Measurements from ENCODE around the gene LRP2. TPM values are rescaled to one million over a fixed set of nuclear protein-coding genes. Genes with fewer than 3 reads are reported as not detected.

The LRP2 gene
- total RNA-seq, 2 donors from 2014 or later, result 0.02 to 2.6 TPM

GRCh38 chr2:169232551-169233154 is 129.7 kb downstream of the LRP2 start:
- H3K36me3 Mint-ChIP-seq, result no peaks in the 10 kb centered on the region
- no peak for DNase-seq (ENCODE audit: low spot score in 2 of 2)
- no peaks in the 10 kb centered on the region for H3K9me3 Mint-ChIP-seq
- ATAC-seq, result no peak
- H3K27ac Mint-ChIP-seq, result no peak overlapping the region

- Mint-ChIP-seq H3K9me3 (no peaks in the 10 kb centered on the region), H3K36me3 (no peaks in the 10 kb centered on the region), H3K27ac (no peak overlapping the region)
- no peak for ATAC-seq
- no peak for DNase-seq (ENCODE audit: low spot score in 2 of 2)
Observed at GRCh38 chr2:169230204-169230603, 132.1 kb downstream of the LRP2 start.

- no peak for DNase-seq (ENCODE audit: low spot score in 2 of 2)
- Mint-ChIP-seq H3K9me3 (no peaks in the 10 kb centered on the region), H3K36me3 (no peaks in the 10 kb centered on the region), H3K27ac (no peak overlapping the region)
- ATAC-seq, result no peak
Observed at GRCh38 chr2:169229590-169229989, 132.7 kb downstream of the LRP2 start.

- Mint-ChIP-seq H3K36me3 (no peaks in the 10 kb centered on the region), H3K9me3 (no peaks in the 10 kb centered on the region), H3K27ac (no peak overlapping the region)
- DNase-seq (ENCODE audit: low spot score in 2 of 2) (no peak), ATAC-seq (no peak)
Observed at GRCh38 chr2:169225906-169226305, 136.4 kb downstream of the LRP2 start.

- Mint-ChIP-seq H3K27ac (no peak overlapping the region), H3K36me3 (no peaks in the 10 kb centered on the region), H3K9me3 (no peaks in the 10 kb centered on the region)
- ATAC-seq (no peak), DNase-seq (ENCODE audit: low spot score in 2 of 2) (no peak)
Observed at GRCh38 chr2:169225233-169225750, 137.0 kb downstream of the LRP2 start.

- H3K27ac Mint-ChIP-seq, result no peak overlapping the region
- no peaks in the 10 kb centered on the region for H3K9me3 Mint-ChIP-seq
- peak; percentile 54 to 83 for ATAC-seq
- H3K36me3 Mint-ChIP-seq, result no peaks in the 10 kb centered on the region
- no peak for DNase-seq (ENCODE audit: low spot score in 2 of 2)
Observed at GRCh38 chr2:169222665-169223064, 139.7 kb downstream of the LRP2 start.

- Mint-ChIP-seq H3K36me3 (no peaks in the 10 kb centered on the region), H3K27ac (no peak overlapping the region), H3K9me3 (no peaks in the 10 kb centered on the region)
Observed at GRCh38 chr2:169221745-169222369, 140.5 kb downstream of the LRP2 start.

GRCh38 chr2:169210917-169211316 is 151.4 kb downstream of the LRP2 start:
- ATAC-seq (no peak), DNase-seq (ENCODE audit: low spot score in 2 of 2) (no peak)
- Mint-ChIP-seq H3K36me3 (no peaks in the 10 kb centered on the region), H3K9me3 (no peaks in the 10 kb centered on the region), H3K27ac (no peak overlapping the region)

More at GRCh38 chr2:169221745-169222369, 140.5 kb downstream of the LRP2 start:
- ATAC-seq (no peak), DNase-seq (ENCODE audit: low spot score in 2 of 2) (no peak)

GRCh38 chr2:169208026-169208425 is 154.3 kb downstream of the LRP2 start:
- no peaks in the 10 kb centered on the region for H3K36me3 Mint-ChIP-seq
- ATAC-seq, result no peak

GRCh38 chr2:169205176-169205575 is 157.2 kb downstream of the LRP2 start:
- H3K9me3 Mint-ChIP-seq, result no peaks in the 10 kb centered on the region
- H3K27ac Mint-ChIP-seq, result no peak overlapping the region
- no peaks in the 10 kb centered on the region for H3K36me3 Mint-ChIP-seq
- DNase-seq (ENCODE audit: low spot score in 2 of 2), result no peak
- no peak for ATAC-seq

More at GRCh38 chr2:169208026-169208425, 154.3 kb downstream of the LRP2 start:
- Mint-ChIP-seq H3K27ac (no peak overlapping the region), H3K9me3 (no peaks in the 10 kb centered on the region)
- no peak for DNase-seq (ENCODE audit: low spot score in 2 of 2)

GRCh38 chr2:169203952-169204351 is 158.4 kb downstream of the LRP2 start:
- Mint-ChIP-seq H3K27ac (no peak overlapping the region), H3K36me3 (no peaks in the 10 kb centered on the region), H3K9me3 (no peaks in the 10 kb centered on the region)
- DNase-seq (ENCODE audit: low spot score in 2 of 2) (no peak), ATAC-seq (no peak)

- no peaks in the 10 kb centered on the region for H3K9me3 Mint-ChIP-seq
- no peaks in the 10 kb centered on the region for H3K36me3 Mint-ChIP-seq
- H3K27ac Mint-ChIP-seq, result no peak overlapping the region
- DNase-seq (ENCODE audit: low spot score in 2 of 2) (no peak), ATAC-seq (no peak)
Observed at GRCh38 chr2:169200756-169201155, 161.6 kb downstream of the LRP2 start.

GRCh38 chr2:169193618-169194017 is 168.7 kb downstream of the LRP2 start:
- H3K9me3 Mint-ChIP-seq, result no peaks in the 10 kb centered on the region
- ATAC-seq (no peak), DNase-seq (ENCODE audit: low spot score in 2 of 2) (no peak)
- no peak overlapping the region for H3K27ac Mint-ChIP-seq
- H3K36me3 Mint-ChIP-seq, result no peaks in the 10 kb centered on the region

- peaks cover 0 to 4% of the 10 kb centered on the region in 2 donors for H3K9me3 Mint-ChIP-seq
- DNase-seq (ENCODE audit: low spot score in 2 of 2) (no peak), ATAC-seq (no peak)
- no peaks in the 10 kb centered on the region for H3K36me3 Mint-ChIP-seq
- H3K27ac Mint-ChIP-seq, result no peak overlapping the region
Observed at GRCh38 chr2:169190197-169190775, 172.0 kb downstream of the LRP2 start.

GRCh38 chr2:169189132-169189531 is 173.2 kb downstream of the LRP2 start:
- no peak for DNase-seq (ENCODE audit: low spot score in 2 of 2)
- ATAC-seq, result no peak
- Mint-ChIP-seq H3K27ac (no peak overlapping the region), H3K9me3 (peaks cover 0 to 4% of the 10 kb centered on the region in 2 donors), H3K36me3 (no peaks in the 10 kb centered on the region)

GRCh38 chr2:169185711-169186110 is 176.6 kb downstream of the LRP2 start:
- H3K27ac Mint-ChIP-seq, result no peak overlapping the region
- DNase-seq (ENCODE audit: low spot score in 2 of 2) (no peak), ATAC-seq (no peak)
- H3K36me3 Mint-ChIP-seq, result no peaks in the 10 kb centered on the region
- H3K9me3 Mint-ChIP-seq, result peaks cover 0 to 4% of the 10 kb centered on the region in 2 donors

GRCh38 chr2:169184074-169184473 is 178.3 kb downstream of the LRP2 start:
- H3K9me3 Mint-ChIP-seq, result peaks cover 0 to 4% of the 10 kb centered on the region in 2 donors
- H3K27ac Mint-ChIP-seq, result no peak overlapping the region
- no peaks in the 10 kb centered on the region for H3K36me3 Mint-ChIP-seq
- ATAC-seq (no peak), DNase-seq (ENCODE audit: low spot score in 2 of 2) (no peak)

GRCh38 chr2:169182573-169182972 is 179.8 kb downstream of the LRP2 start:
- Mint-ChIP-seq H3K27ac (no peak overlapping the region), H3K36me3 (no peaks in the 10 kb centered on the region), H3K9me3 (no peaks in the 10 kb centered on the region)
- DNase-seq (ENCODE audit: low spot score in 2 of 2) (no peak), ATAC-seq (no peak)
